ENCODE data around the gene NELFA. TPM values are rescaled to one million over a fixed set of nuclear protein-coding genes. Genes with fewer than 3 reads are reported as not detected.
A peak's percentile ranks its signal among the peaks of the same experiment; 100 is the strongest.
"Not testable (repeated sequence)": the region's sequence is repeated elsewhere in the genome, so short reads cannot be mapped to it uniquely, and the experiment has no call there.

The NELFA gene
- total RNA-seq, 2 donors from 2014 or later = 8.0 to 12.7 TPM

GRCh38 chr4:2025817-2026216 lies 17.0 kb upstream of the NELFA start:
- Histone ChIP-seq H3K4me3 (no peak overlapping the region), H3K27ac (no peak overlapping the region), H3K27me3 (no peaks in the 10 kb centered on the region), H3K36me3 (no peaks in the 10 kb centered on the region), H3K4me1 (no peaks in the 10 kb centered on the region), H3K9me3 (no peaks in the 10 kb centered on the region)
- DNase-seq (ENCODE audit: low spot score) = no peak
- no peak for TF ChIP-seq CTCF (IDR thresholded peaks at IDR 0.05)

GRCh38 chr4:2024683-2025082 lies 15.9 kb upstream of the NELFA start:
- DNase-seq (ENCODE audit: low spot score) = no peak
- H3K27ac ChIP-seq = no peak overlapping the region
- H3K9me3 ChIP-seq = no peaks in the 10 kb centered on the region
- H3K36me3 ChIP-seq = no peaks in the 10 kb centered on the region
- no peaks in the 10 kb centered on the region for H3K4me1 ChIP-seq
- no peaks in the 10 kb centered on the region for H3K27me3 ChIP-seq
- H3K4me3 ChIP-seq = no peak overlapping the region
- no peak for TF ChIP-seq CTCF (IDR thresholded peaks at IDR 0.05)

GRCh38 chr4:2021358-2022018 lies 12.7 kb upstream of the NELFA start:
- H3K27ac ChIP-seq; H3K9me3 ChIP-seq; DNase-seq (ENCODE audit: low spot score); H3K36me3 ChIP-seq; H3K4me1 ChIP-seq; H3K27me3 ChIP-seq: not testable (repeated sequence)
- peak overlapping the region in 1 of 2 donors; percentile 19 for H3K4me3 ChIP-seq

GRCh38 chr4:2015008-2015407 lies 6.2 kb upstream of the NELFA start:
- Histone ChIP-seq H3K36me3 (no peaks in the 10 kb centered on the region), H3K4me3 (no peak overlapping the region), H3K27me3 (no peaks in the 10 kb centered on the region), H3K4me1 (peaks cover 0 to 4% of the 10 kb centered on the region in 2 donors), H3K9me3 (no peaks in the 10 kb centered on the region), H3K27ac (no peak overlapping the region)
- no peak for DNase-seq (ENCODE audit: low spot score)
- no peak for TF ChIP-seq CTCF (IDR thresholded peaks at IDR 0.05)

- no peak overlapping the region for H3K27ac ChIP-seq
- no peaks in the 10 kb centered on the region for H3K27me3 ChIP-seq
- no peak overlapping the region for H3K4me3 ChIP-seq
- H3K4me1 ChIP-seq = peaks cover 0 to 25% of the 10 kb centered on the region in 2 donors
- H3K36me3 ChIP-seq = no peaks in the 10 kb centered on the region
- H3K9me3 ChIP-seq = no peaks in the 10 kb centered on the region
- TF ChIP-seq CTCF (IDR thresholded peaks at IDR 0.05) = no peak
- DNase-seq (ENCODE audit: low spot score) = no peak
These were observed 2.8 kb upstream of the NELFA start for GRCh38 chr4:2011583-2011982.

- no peaks in the 10 kb centered on the region for H3K36me3 ChIP-seq
- DNase-seq (ENCODE audit: low spot score) = peak; percentile 65
- no peaks in the 10 kb centered on the region for H3K9me3 ChIP-seq
- peak in 1 of 2 donors; percentile 21 for TF ChIP-seq CTCF (IDR thresholded peaks at IDR 0.05)
- peak overlapping the region; percentile 96 to 99 for H3K27ac ChIP-seq
- no peaks in the 10 kb centered on the region for H3K27me3 ChIP-seq
- peaks cover 0 to 25% of the 10 kb centered on the region in 2 donors for H3K4me1 ChIP-seq
- peak overlapping the region; percentile 85 to 98 for H3K4me3 ChIP-seq
These were observed 968 bp upstream of the NELFA start for GRCh38 chr4:2009651-2010233.

Data from right atrium auricular region (tissue), 2 donors.